ENCODE measurements around the gene GSK3A. TPM values are rescaled to one million over a fixed set of nuclear protein-coding genes. Genes with fewer than 3 reads are reported as not detected.

Gene GSK3A
- total and polyA plus RNA-seq, 9 of the 15 experiments (the other 6 are each of a cell fraction or from before 2014, with no cell fraction given) = 0.62 to 90.7 (median 33.3) TPM

DNA sequence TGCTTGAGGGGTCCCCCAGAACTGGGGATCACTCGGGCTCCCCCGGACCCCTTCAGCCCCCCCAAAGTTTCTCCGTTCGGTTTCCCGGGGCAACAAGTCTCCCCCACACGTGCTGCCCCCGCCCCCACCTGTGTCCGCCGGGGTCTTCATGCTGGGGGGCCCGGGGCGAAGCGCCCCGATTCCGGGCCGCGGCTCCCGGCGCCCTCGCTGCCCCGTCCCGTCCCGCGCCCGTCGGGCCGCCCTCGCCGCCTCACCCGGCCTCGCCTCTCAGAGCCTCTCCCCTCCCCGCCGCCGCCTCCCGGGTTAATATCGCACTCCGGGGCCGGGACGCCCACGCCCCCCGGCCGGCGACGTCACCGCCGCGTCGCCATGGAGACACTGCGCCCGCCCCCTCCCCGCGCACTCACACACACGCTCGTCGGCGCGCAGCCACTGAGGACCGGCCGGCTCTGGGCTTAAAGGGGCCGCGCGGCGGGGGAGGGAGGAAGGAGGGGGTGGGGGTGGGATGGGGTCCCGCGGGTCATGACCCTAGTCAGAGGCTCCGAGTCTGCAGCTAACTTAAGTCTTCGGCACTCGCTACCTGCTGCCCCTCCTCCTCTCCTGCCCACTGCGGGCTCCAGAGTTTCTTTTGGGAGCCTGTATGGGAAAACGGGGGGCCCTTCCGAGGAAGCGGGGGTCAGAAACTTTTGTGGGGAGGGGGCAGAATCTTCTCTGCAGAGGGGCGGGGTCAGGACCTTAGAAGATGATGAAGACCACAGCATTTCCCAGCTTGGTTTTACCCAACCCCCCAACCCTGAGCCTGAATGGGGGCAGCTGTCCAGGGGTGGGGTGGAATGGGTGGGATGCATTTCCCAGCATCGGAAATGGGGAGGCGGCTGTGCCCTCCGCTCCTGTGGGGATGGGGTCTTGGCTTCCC is 12.7 kb upstream of the GSK3A start, which contains the start of gene ERF (continued):
- TF ChIP-seq, protein P1, sequence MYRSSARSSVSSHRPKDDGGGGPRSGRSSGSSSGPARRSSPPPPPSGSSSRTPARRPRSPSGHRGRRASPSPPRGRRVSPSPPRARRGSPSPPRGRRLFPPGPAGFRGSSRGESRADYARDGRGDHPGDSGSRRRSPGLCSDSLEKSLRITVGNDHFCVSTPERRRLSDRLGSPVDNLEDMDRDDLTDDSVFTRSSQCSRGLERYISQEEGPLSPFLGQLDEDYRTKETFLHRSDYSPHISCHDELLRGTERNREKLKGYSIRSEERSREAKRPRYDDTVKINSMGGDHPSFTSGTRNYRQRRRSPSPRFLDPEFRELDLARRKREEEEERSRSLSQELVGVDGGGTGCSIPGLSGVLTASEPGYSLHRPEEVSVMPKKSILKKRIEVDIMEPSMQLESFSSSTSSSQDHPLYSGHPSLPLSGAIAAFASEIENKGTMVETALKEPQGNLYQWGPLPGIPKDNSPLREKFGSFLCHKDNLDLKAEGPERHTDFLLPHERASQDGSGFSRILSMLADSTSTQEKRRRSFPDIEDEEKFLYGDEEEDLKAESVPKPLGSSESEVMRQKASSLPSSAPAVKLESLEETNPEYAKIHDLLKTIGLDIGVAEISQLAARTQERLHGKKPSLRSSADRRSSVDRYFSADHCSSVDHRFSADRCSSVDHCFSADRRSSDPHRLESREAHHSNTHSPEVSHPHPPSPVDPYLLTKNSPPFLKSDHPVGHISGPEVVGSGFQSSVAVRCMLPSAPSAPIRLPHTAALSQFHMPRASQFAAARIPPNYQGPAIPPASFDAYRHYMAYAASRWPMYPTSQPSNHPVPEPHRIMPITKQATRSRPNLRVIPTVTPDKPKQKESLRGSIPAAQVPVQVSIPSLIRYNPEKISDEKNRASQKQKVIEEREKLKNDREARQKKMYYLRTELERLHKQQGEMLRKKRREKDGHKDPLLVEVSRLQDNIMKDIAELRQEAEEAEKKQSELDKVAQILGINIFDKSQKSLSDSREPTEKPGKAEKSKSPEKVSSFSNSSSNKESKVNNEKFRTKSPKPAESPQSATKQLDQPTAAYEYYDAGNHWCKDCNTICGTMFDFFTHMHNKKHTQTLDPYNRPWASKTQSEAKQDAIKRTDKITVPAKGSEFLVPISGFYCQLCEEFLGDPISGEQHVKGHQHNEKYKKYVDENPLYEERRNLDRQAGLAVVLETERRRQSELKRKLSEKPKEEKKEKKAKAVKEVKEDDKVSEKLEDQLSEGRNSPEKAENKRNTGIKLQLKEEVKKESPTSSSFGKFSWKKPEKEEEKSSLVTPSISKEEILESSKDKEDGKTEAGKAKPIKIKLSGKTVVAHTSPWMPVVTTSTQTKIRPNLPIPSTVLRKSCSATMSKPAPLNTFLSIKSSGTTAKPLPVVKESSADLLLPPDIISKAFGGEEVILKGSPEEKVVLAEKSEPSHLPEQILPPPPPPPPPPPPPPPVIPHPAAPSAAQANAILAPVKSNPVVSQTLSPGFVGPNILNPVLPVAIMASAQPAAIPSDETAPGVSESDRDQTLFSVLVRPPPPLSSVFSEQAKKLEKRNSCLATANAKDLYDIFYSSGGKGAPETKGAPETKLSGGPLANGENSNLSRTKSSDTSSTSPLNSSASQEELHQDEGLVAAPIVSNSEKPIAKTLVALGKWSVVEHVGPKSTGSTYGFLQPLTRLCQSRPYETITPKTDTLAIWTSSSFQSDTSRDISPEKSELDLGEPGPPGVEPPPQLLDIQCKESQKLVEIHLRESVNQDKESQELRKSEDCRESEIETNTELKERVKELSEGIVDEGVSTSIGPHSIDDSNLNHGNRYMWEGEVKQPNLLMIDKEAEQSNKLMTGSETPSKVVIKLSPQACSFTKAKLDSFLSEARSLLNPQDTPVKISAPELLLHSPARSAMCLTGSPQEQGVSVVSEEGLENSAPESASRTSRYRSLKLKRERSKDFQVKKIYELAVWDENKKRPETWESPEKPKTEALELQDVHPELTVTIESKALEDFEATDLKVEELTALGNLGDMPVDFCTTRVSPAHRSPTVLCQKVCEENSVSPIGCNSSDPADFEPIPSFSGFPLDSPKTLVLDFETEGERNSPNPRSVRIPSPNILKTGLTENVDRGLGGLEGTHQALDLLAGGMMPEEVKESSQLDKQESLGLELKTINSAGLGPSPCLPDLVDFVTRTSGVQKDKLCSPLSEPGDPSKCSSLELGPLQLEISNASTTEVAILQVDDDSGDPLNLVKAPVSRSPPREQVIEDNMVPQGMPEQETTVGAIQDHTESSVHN (IDR thresholded peaks at IDR 0.05; ENCODE audit: borderline replicate concordance in 1 of 2, low read depth in 1 of 2) = no peak
- TF ChIP-seq, protein P2, sequence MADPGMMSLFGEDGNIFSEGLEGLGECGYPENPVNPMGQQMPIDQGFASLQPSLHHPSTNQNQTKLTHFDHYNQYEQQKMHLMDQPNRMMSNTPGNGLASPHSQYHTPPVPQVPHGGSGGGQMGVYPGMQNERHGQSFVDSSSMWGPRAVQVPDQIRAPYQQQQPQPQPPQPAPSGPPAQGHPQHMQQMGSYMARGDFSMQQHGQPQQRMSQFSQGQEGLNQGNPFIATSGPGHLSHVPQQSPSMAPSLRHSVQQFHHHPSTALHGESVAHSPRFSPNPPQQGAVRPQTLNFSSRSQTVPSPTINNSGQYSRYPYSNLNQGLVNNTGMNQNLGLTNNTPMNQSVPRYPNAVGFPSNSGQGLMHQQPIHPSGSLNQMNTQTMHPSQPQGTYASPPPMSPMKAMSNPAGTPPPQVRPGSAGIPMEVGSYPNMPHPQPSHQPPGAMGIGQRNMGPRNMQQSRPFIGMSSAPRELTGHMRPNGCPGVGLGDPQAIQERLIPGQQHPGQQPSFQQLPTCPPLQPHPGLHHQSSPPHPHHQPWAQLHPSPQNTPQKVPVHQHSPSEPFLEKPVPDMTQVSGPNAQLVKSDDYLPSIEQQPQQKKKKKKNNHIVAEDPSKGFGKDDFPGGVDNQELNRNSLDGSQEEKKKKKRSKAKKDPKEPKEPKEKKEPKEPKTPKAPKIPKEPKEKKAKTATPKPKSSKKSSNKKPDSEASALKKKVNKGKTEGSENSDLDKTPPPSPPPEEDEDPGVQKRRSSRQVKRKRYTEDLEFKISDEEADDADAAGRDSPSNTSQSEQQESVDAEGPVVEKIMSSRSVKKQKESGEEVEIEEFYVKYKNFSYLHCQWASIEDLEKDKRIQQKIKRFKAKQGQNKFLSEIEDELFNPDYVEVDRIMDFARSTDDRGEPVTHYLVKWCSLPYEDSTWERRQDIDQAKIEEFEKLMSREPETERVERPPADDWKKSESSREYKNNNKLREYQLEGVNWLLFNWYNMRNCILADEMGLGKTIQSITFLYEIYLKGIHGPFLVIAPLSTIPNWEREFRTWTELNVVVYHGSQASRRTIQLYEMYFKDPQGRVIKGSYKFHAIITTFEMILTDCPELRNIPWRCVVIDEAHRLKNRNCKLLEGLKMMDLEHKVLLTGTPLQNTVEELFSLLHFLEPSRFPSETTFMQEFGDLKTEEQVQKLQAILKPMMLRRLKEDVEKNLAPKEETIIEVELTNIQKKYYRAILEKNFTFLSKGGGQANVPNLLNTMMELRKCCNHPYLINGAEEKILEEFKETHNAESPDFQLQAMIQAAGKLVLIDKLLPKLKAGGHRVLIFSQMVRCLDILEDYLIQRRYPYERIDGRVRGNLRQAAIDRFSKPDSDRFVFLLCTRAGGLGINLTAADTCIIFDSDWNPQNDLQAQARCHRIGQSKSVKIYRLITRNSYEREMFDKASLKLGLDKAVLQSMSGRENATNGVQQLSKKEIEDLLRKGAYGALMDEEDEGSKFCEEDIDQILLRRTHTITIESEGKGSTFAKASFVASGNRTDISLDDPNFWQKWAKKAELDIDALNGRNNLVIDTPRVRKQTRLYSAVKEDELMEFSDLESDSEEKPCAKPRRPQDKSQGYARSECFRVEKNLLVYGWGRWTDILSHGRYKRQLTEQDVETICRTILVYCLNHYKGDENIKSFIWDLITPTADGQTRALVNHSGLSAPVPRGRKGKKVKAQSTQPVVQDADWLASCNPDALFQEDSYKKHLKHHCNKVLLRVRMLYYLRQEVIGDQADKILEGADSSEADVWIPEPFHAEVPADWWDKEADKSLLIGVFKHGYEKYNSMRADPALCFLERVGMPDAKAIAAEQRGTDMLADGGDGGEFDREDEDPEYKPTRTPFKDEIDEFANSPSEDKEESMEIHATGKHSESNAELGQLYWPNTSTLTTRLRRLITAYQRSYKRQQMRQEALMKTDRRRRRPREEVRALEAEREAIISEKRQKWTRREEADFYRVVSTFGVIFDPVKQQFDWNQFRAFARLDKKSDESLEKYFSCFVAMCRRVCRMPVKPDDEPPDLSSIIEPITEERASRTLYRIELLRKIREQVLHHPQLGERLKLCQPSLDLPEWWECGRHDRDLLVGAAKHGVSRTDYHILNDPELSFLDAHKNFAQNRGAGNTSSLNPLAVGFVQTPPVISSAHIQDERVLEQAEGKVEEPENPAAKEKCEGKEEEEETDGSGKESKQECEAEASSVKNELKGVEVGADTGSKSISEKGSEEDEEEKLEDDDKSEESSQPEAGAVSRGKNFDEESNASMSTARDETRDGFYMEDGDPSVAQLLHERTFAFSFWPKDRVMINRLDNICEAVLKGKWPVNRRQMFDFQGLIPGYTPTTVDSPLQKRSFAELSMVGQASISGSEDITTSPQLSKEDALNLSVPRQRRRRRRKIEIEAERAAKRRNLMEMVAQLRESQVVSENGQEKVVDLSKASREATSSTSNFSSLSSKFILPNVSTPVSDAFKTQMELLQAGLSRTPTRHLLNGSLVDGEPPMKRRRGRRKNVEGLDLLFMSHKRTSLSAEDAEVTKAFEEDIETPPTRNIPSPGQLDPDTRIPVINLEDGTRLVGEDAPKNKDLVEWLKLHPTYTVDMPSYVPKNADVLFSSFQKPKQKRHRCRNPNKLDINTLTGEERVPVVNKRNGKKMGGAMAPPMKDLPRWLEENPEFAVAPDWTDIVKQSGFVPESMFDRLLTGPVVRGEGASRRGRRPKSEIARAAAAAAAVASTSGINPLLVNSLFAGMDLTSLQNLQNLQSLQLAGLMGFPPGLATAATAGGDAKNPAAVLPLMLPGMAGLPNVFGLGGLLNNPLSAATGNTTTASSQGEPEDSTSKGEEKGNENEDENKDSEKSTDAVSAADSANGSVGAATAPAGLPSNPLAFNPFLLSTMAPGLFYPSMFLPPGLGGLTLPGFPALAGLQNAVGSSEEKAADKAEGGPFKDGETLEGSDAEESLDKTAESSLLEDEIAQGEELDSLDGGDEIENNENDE (IDR thresholded peaks at IDR 0.05; ENCODE audit: low read depth, low read length) = no peak
- TF ChIP-seq, protein P3, sequence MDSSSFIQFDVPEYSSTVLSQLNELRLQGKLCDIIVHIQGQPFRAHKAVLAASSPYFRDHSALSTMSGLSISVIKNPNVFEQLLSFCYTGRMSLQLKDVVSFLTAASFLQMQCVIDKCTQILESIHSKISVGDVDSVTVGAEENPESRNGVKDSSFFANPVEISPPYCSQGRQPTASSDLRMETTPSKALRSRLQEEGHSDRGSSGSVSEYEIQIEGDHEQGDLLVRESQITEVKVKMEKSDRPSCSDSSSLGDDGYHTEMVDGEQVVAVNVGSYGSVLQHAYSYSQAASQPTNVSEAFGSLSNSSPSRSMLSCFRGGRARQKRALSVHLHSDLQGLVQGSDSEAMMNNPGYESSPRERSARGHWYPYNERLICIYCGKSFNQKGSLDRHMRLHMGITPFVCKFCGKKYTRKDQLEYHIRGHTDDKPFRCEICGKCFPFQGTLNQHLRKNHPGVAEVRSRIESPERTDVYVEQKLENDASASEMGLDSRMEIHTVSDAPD (CRISPR knock-in tag; IDR thresholded peaks at IDR 0.05) = no peak
